RPMI7951 (cell line): ENCODE data around the gene RBBP8NL. TPM values are rescaled to one million over a fixed set of nuclear protein-coding genes. Genes with fewer than 3 reads are reported as not detected.

Experiments
- DNase-seq: peaks from one replicate; pipeline ENCODE4 v3.0.0-alpha.2; 2012; ENCODE audit warnings: low read depth
- total RNA-seq: library from RNA; depleted of rRNA; stranded (reverse); fragments of >200 nt; shearing (Covaris generic); gene quantifications from 2 replicates; pipeline ENCODE4 v1.2.3, GENCODE V29; 2014

Gene RBBP8NL
- total RNA-seq, 1 experiment from 2014 or later = not detected

- DNase-seq = no peak
Measured at GRCh38 chr20:62462976-62463592, 35.7 kb upstream of the RBBP8NL start.

- DNase-seq = no peak
Measured at GRCh38 chr20:62461834-62462233, 34.5 kb upstream of the RBBP8NL start.

GRCh38 chr20:62461157-62461556 lies 33.8 kb upstream of the RBBP8NL start:
- DNase-seq = no peak

- DNase-seq = no peak
Measured at GRCh38 chr20:62460678-62461077, 33.3 kb upstream of the RBBP8NL start.

GRCh38 chr20:62459488-62459887 lies 32.1 kb upstream of the RBBP8NL start:
- no peak for DNase-seq

- no peak for DNase-seq
Measured at GRCh38 chr20:62458275-62459251, 31.2 kb upstream of the RBBP8NL start.

- DNase-seq = no peak
Measured at GRCh38 chr20:62457831-62458230, 30.5 kb upstream of the RBBP8NL start.

- DNase-seq = no peak
Measured at GRCh38 chr20:62457098-62457497, 29.8 kb upstream of the RBBP8NL start.

- no peak for DNase-seq
Measured at GRCh38 chr20:62455929-62456328, 28.6 kb upstream of the RBBP8NL start.

- no peak for DNase-seq
Measured at GRCh38 chr20:62454904-62455636, 27.7 kb upstream of the RBBP8NL start.

- DNase-seq = no peak
Measured at GRCh38 chr20:62453186-62453808, 26.0 kb upstream of the RBBP8NL start.

- DNase-seq = no peak
Measured at GRCh38 chr20:62452475-62453095, 25.2 kb upstream of the RBBP8NL start.

- DNase-seq = no peak
Measured at GRCh38 chr20:62451970-62452369, 24.6 kb upstream of the RBBP8NL start.

GRCh38 chr20:62451156-62451767 lies 23.9 kb upstream of the RBBP8NL start:
- DNase-seq = no peak

- peak; percentile 14 for DNase-seq
Measured at GRCh38 chr20:62449951-62450691, 22.8 kb upstream of the RBBP8NL start.

GRCh38 chr20:62448788-62449187 lies 21.4 kb upstream of the RBBP8NL start:
- no peak for DNase-seq

GRCh38 chr20:62448038-62448437 lies 20.7 kb upstream of the RBBP8NL start:
- DNase-seq = no peak

GRCh38 chr20:62446888-62447869 lies 19.8 kb upstream of the RBBP8NL start:
- no peak for DNase-seq

GRCh38 chr20:62446481-62446880 lies 19.1 kb upstream of the RBBP8NL start:
- no peak for DNase-seq
